ENCODE data around the gene CAMK4.
"Not testable (repeated sequence)": the region's sequence is repeated elsewhere in the genome, so short reads cannot be mapped to it uniquely, and the experiment has no call there.

The CAMK4 gene

DNA sequence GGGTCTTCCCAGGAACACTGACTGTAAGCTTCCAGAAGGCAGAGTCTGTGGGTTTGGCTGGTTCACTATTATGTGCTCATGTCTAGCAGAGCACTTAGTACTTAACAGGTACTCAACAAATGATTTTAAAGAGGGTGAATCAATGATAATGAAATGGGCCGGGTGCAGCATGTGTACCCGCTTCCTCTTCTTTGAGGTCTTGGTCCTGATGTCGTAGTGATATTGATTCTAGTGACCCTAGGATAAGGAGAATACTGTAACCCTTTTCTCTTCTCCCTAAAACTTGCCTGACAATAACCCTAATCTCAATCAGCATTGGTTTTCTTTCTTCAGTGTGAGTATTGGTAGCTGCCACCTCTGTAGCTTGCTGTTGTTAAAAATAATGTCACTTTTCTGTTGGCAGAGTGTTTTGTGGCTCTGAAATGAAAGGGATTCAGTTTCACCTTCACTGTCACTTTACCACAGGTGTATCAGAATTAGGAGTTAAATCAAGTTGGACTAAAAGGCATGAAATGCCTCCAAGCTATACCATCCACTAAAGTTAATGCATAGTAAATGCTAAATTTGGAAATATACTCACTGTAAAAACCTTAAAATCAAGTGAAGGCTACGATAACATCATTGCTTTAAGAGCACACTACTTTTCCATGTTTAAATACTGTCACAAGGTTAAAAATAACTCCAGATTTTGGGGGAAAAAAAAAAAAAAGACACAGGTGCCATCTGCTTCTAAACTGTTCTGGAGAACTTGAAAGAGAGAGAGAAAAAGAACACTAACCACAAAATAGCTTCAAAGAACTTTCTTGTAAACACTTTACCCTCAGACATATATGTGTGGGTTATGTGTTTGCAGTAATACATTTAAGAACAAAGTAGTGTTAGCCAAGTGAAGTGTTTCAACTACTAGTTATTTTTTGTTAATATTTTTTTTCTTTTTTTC, 6.0 kb downstream of the CAMK4 start:
- DNase-seq, result no peak

GRCh38 chr5:111231119-111231518, 6.9 kb downstream of the CAMK4 start:
- DNase-seq, result peak; percentile 23

DNA sequence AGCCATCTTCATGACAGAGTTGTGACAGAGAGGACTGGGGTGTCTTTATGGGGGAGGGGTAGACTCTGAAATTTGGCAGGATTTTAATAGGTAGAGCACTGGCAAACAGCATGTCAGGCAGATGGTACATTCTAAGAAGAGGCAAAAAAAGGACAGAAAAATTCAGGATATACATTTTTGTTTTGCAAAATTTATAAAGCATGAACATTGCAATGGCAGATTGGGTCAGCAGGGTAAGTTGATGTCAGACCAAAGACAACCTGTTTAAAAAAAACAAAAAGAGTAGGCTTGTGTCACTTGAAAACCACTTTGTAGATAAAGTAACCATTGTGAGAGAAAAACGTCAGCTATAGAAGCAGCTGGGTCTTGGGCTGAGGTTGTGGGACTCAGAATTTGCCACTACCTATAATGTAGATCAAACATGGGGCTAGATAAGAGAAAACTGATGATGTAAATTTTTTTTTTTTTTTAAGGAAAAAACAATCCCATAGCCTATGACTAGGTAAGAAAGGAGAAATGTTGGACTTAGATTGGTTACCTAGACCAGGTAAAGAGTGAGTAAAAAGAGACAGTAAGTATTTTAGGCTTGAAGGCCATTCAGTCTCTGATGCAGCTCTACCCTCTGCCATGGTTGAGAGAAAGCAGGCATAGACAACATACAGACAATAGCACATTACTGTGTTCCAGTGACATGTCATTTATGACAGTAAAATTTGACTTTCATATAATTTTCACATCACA, 8.3 kb downstream of the CAMK4 start:
- DNase-seq, result no peak

DNA sequence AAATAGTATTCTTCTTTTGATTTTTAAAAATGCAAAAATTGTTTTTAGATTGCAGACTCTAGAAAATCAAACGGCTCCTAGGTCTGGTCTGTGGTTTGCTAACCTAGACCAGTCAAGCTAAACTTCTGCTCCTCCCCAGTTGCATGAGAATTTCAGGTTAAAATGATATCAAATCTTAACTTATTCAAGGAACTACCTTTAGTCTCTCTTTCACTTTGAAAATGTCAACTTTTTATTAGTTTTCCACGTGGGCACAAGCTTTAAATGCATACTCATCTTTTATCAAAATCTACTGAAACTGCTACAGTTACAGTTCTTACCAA, 8.8 kb downstream of the CAMK4 start:
- DNase-seq, result no peak

- no peak for DNase-seq
Observed at GRCh38 chr5:111234125-111234524, 9.9 kb downstream of the CAMK4 start.

DNA sequence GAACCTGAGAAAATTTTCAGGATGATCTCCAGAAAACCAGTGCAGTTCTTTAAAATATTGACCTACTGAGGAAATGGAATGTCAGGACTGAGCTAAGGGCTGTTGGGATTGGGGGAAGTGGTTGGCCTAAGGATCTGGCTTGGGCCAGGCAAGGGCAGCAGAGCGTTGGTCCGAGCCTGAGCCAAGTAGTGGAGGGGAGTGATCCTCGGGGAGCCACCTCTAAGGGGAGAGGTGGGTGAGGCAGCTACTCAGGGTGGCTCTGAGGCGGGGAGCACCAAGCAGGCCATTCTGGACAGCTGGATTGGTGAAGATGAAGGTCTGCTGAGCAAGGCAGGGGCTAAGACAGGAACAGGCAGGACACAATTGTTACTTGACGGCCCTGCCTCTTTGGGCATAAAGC, 11.5 kb downstream of the CAMK4 start:
- DNase-seq, result no peak

DNA sequence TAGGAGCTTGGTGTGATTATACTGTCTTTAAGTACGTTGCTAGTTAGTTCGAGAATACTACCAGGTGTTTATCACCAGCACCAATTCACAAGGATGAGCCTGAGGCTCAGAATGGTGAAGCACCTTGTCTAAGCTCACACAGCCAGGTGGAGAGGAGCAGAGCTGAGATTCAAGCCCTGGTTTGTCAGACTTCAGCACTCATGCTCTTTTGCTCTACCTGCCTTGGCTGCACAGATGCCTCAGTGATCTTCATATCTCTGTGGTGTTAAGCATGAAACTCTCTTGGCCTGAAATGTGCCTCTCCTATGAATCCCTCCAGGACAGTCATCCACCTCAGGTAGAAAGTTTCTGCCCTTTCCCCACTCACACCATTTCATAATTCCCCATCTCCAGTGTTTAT, 12.2 kb downstream of the CAMK4 start:
- no peak for DNase-seq

- no peak for DNase-seq
Observed at GRCh38 chr5:111236995-111237394, 12.8 kb downstream of the CAMK4 start.

GRCh38 chr5:111237470-111237869, 13.3 kb downstream of the CAMK4 start:
- DNase-seq, result no peak

- no peak for DNase-seq
Observed at GRCh38 chr5:111238431-111239225, 14.4 kb downstream of the CAMK4 start.

DNA sequence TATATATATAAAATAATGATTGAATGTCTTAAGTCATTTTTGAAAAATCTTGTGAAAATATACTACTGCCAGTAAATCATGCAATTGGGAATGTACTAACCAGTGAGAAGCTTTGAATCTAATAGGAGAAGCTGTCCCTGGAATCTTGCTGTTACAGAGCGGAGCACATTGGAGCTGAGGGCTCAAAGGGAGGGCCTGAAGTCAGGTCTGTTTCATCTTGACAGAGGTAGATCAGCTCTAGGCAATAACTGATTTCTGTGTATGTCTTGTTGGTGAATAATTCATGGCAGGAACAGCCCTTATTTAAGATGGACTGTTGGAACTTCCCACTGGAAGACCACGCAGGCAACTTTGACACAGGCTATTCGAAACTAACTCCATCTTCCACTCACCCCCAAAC, 17.5 kb downstream of the CAMK4 start:
- DNase-seq, result no peak

GRCh38 chr5:111242606-111243005, 18.4 kb downstream of the CAMK4 start:
- DNase-seq, result no peak

DNA sequence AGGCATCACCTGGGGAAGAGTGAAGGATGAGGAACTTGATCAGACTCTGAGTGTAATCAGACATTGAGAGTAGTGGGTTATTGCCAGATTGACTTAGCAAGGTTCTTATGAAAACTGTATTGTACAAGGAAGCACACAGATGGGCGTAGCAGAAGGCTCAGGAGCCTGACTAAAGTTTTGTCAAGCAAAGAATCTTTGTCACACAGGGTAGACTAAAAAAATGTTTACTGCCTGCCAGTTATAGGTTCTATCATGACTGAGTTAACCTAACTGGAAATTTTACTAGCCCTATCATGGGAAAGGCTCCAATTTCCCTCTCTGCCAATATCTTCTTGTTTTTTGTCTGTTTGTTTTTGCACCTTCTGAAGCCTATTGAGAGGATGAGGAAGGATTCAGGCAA, 19.1 kb downstream of the CAMK4 start:
- no peak for DNase-seq

DNA sequence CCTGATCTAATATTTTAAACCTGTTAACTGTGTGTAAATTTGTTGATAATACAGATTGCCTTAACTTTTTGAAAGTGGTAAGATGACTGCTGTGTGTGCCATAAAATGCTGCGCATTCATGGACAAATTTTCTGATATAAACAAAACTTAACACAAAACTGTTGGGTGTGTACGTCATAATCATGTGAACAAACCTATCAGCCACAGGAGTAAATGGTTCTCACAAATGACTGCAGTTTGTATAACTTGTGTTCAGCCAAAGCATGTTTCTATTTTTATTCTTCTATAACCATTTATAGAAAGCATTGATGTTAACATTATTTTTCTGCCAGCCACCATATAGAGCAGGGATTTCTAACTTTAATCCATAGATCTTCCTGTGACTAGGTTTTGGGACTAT, 21.5 kb downstream of the CAMK4 start:
- DNase-seq, result no peak

GRCh38 chr5:111246459-111246858, 22.3 kb downstream of the CAMK4 start:
- no peak for DNase-seq

DNA sequence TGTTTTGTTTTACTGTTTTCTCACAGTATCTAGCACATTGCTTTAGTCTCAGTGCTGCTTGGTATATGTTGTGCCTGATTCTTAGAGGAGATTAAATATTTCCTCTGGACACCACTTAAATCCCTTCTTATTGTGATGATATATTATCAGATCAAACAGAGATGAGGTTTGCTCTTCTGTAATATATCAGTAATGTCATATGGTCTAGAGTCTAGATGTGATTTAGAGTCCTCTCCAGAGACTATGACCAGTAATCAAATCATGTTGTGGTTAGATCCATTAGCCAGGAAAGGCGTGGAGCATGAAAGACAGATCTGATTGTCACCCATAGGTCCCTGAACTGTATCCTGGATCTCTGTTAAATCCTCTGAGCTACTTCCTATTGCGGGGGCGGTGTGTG, 24.4 kb downstream of the CAMK4 start:
- DNase-seq, result no peak

DNA sequence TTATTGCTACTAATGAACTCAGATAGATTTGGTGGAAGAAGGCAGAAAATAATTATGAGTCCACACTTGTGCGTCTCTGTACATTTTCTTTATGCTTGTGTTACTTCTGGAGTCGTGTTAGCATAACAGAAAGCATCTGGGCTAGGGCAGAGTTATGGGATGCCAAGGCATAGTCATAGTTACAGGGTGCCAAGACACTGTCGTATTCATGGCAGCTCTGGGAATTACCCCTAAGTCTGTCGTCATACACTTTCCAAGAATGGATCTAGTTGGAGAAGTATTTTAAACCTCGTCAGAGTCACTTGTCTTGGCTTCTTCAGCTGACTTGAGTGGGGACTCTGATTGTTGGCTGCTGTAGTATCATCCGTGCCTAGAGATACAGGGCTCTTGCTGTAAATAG, 27.7 kb downstream of the CAMK4 start:
- DNase-seq, result no peak

GRCh38 chr5:111252799-111253545, 28.8 kb downstream of the CAMK4 start:
- no peak for DNase-seq

GRCh38 chr5:111254613-111255012, 30.4 kb downstream of the CAMK4 start:
- no peak for DNase-seq

DNA sequence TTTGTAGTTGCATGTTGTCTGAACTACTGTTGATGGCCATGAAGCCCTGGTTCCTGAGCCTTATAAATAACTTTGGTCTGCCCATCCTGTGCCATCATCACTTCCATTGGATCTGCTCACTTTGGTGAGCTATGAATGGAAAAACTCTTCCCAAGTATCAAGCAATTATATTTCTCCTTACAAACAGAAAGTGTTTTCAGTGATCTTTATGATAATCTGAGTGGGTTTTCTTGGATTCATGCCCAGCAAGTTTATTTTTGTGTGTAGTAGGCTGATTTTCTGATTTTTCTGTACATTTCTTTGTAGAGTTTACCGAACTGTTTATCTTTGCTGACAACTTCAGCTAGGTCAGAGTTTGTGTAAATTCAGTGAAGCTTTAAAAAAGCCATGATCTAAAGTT, 31.0 kb downstream of the CAMK4 start:
- DNase-seq, result no peak

- no peak for DNase-seq
Observed at GRCh38 chr5:111256128-111256527, 31.9 kb downstream of the CAMK4 start.

GRCh38 chr5:111257610-111258009, 33.4 kb downstream of the CAMK4 start:
- DNase-seq, result not testable (repeated sequence)

GRCh38 chr5:111259636-111260035, 35.5 kb downstream of the CAMK4 start:
- no peak for DNase-seq

Data from NCI-H2227 treated with DMSO at 0.1 percent for 48 hours (cell line).